T-helper 22 cell (primary cell): ENCODE results near the gene MAML2.

ENCODE experiments used
- DNase-seq: peaks from one replicate; pipeline ENCODE4 v3.0.0-alpha.2; 2020; ENCODE audit warnings: low read depth

MAML2 gene

GRCh38 chr11:96342961-96343711 is at the start of gene MAML2:
TSS of gene MAML2 (minus strand) at chr11:96343195. CDS start at chr11:96341895, 1,300 bp downstream.
- DNase-seq: peak; percentile 84

- DNase-seq: no peak
Observed at GRCh38 chr11:96391698-96392307, 48.8 kb upstream of the MAML2 start.

- no peak for DNase-seq
Observed at GRCh38 chr11:96390488-96390792, 47.4 kb upstream of the MAML2 start.

- DNase-seq: peak; percentile 93
Observed at GRCh38 chr11:96389720-96390487, 46.9 kb upstream of the MAML2 start, which contains the start of the genes CCDC82 and JRKL. TSS of gene CCDC82 (minus strand) at chr11:96389912. CDS start at chr11:96384747, 5,165 bp downstream. TSS of gene JRKL (plus strand) at chr11:96390013. CDS start at chr11:96390650, 637 bp downstream.

GRCh38 chr11:96388891-96389719 is 46.1 kb upstream of the MAML2 start:
- DNase-seq: no peak

- no peak for DNase-seq
Observed at GRCh38 chr11:96385187-96385586, 42.2 kb upstream of the MAML2 start.

GRCh38 chr11:96384156-96384555 is 41.2 kb upstream of the MAML2 start:
- no peak for DNase-seq

- DNase-seq: no peak
Observed at GRCh38 chr11:96376796-96377195, 33.8 kb upstream of the MAML2 start.

GRCh38 chr11:96373826-96374225 is 30.8 kb upstream of the MAML2 start:
- no peak for DNase-seq

GRCh38 chr11:96367342-96367741 is 24.3 kb upstream of the MAML2 start:
- no peak for DNase-seq

- DNase-seq: no peak
Observed at GRCh38 chr11:96366024-96366423, 23.0 kb upstream of the MAML2 start.

- DNase-seq: no peak
Observed at GRCh38 chr11:96365493-96365892, 22.5 kb upstream of the MAML2 start.

- no peak for DNase-seq
Observed at GRCh38 chr11:96361778-96362177, 18.8 kb upstream of the MAML2 start.

GRCh38 chr11:96358321-96358720 is 15.3 kb upstream of the MAML2 start:
- no peak for DNase-seq

GRCh38 chr11:96357794-96358193 is 14.8 kb upstream of the MAML2 start:
- no peak for DNase-seq

GRCh38 chr11:96356848-96357247 is 13.9 kb upstream of the MAML2 start:
- DNase-seq: no peak

- DNase-seq: no peak
Observed at GRCh38 chr11:96342014-96342960, 708 bp downstream of the MAML2 start.

GRCh38 chr11:96341211-96342013 is 1.6 kb downstream of the MAML2 start:
- peak; percentile 66 for DNase-seq

- DNase-seq: no peak
Observed at GRCh38 chr11:96340555-96340885, 2.5 kb downstream of the MAML2 start.
